Spleen (tissue), 7 donors: ENCODE results near the gene TCF12.

Source experiments
- CTCF ChIP-seq, 11 experiments: fragments of 200-600 bp in 7 of 11; fragments of 450-650 bp in 4 of 11; sonication (generic) in 4 of 11; IDR thresholded peaks in 8 of 11; conservative IDR thresholded peaks in 3 of 11; 1 replicate in 7 of 11; 2 replicates in 4 of 11; pipeline versions ENCODE4 v1.4.0 to v1.8.0; 2016 to 2021; ENCODE audit warnings: antibody characterized with exemption in 11 of 11, inconsistent platforms in 4 of 11, mild to moderate bottlenecking in 1 of 11
- POLR2AphosphoS5 ChIP-seq, 3 donors: sonication (generic); formaldehyde crosslinking; IDR thresholded peaks; one replicate each; pipeline ENCODE4 v1.5.1; 2017; ENCODE audit warnings: antibody characterized with exemption in 3 of 3
- donor health status: DM: no; HTN: no; CAD: no; lungs with moderate emphysema.
- donor health status: DM: no; HTN: no; CAD: no.
- donor health status: DM: no; HTN: no; CAD: no.

- TF ChIP-seq POLR2AphosphoS5 (IDR thresholded peaks at IDR 0.05) (no peak), CTCF (IDR thresholded peaks at IDR 0.05 in 8 of 11, conservative IDR thresholded peaks at IDR 0.05 in 3 of 11) (no peak)
Observed at GRCh38 chr15:56931639-56932508, 13.4 kb downstream of the TCF12 start.
